LNCAP (cell line): ENCODE data around the gene MSI2.

Source experiments
- CTCF ChIP-seq: fragments of 450-650 bp; IDR thresholded peaks from 2 replicates; pipeline ENCODE4 v1.5.1; 2017; ENCODE audit warnings: mild to moderate bottlenecking

The MSI2 gene

DNA sequence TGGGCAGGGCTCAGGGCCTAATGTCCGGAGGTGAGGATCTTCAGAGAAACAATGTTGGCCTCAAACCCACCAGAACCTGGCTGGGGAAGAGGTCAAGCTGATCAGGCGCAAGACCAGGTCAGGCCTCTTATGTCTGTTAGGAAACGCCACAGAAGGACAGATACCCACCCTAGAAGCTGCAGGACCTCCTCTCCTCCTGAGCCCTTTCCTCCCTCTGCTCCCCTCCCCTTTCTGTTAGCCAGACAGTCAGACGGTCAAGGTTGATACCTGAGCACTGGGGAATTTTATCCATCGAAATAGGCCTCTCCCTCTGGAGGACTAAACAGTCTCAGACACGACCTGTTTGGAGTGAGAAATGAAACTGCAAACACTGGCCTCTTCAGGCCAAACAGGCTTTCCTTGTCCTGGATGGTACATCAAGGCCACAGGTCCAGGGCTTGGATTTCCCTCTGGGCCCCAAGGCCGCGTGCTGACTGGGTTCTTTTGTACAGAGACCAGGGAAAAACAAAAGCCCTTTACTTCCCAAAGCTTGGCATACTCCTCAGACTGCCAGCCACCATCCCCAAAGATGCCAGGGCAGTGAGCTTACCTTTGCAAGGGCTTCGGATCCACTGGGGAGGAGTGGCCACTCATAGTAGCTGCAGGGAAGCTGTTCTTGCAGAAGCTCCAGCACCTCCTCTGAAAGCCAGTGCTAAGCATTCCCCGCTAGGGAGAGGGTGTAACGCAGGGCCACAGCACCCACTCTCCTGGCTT, 353.0 kb downstream of the MSI2 start:
- TF ChIP-seq CTCF = no peak

GRCh38 chr17:57609878-57610270, 353.6 kb downstream of the MSI2 start:
- no peak for TF ChIP-seq CTCF

- TF ChIP-seq CTCF = no peak
Observed at GRCh38 chr17:57612202-57613071, 356.1 kb downstream of the MSI2 start.

- no peak for TF ChIP-seq CTCF
Observed at GRCh38 chr17:57614742-57615141, 358.4 kb downstream of the MSI2 start.

GRCh38 chr17:57615836-57616757, 359.8 kb downstream of the MSI2 start:
- no peak for TF ChIP-seq CTCF

DNA sequence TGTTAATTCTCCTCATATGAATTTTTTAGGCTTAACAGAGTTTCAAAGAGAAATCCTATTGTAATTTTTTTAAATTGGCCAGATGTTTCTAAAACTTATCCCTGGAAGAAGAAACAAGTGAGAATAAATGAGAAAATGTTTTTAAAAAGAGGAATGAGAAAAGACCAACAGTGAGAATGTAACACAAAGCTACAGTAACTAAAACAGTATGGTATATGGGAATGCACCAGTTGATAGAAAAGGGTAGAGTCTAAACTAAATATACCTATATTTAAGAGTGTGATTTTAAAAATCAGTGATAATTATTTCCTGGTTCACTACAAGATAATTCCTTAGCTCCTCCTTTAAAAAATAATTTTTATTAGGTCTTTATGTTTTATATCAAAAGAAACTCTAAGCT, 360.9 kb downstream of the MSI2 start:
- TF ChIP-seq CTCF = no peak
